ENCODE data around the gene PEBP1.

Gene PEBP1

DNA sequence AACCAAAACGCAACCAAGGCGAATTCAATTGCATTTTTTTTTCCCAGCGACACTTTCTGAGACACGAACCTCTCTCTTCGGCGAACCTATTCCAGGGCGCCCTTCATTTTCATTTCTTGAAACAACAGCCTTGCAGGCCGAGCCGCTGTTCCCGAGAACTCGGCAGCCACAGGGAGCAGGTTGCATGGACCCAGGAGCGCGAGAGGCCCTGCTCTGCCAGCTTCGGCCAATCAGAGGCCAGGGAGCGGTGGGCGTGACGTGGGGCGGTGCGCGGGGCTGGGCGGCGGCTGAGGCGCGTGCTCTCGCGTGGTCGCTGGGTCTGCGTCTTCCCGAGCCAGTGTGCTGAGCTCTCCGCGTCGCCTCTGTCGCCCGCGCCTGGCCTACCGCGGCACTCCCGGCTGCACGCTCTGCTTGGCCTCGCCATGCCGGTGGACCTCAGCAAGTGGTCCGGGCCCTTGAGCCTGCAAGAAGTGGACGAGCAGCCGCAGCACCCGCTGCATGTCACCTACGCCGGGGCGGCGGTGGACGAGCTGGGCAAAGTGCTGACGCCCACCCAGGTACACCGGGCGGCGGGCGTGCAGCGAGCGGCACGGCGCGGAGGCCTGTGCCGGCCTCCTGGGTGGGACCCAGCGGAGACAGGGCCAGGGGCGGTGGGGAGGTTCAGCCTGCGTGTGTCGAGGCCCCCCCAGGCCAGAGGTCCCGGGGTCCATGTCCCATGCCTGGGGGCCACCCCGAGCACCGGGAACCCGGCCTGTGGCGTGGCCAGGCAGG lies at the start of gene PEBP1:
Gene PEBP1, plus strand, starts transcription at position 337 of the 771 bp plus-strand sequence. Its CDS starts 86 bp downstream, at position 423.
- TF ChIP-seq POLR2A (IDR thresholded peaks at IDR 0.05; ENCODE audit: low read length), result peak; percentile 78
- TF ChIP-seq GATA1 (IDR thresholded peaks at IDR 0.05; ENCODE audit: low read depth, low read length), result no peak
- peak; percentile 92 for DNase-seq

GRCh38 chr12:118089782-118090181 lies 46.1 kb upstream of the PEBP1 start:
- no peak for TF ChIP-seq POLR2A (IDR thresholded peaks at IDR 0.05; ENCODE audit: low read length)
- no peak for TF ChIP-seq GATA1 (IDR thresholded peaks at IDR 0.05; ENCODE audit: low read depth, low read length)
- DNase-seq, result no peak

DNA sequence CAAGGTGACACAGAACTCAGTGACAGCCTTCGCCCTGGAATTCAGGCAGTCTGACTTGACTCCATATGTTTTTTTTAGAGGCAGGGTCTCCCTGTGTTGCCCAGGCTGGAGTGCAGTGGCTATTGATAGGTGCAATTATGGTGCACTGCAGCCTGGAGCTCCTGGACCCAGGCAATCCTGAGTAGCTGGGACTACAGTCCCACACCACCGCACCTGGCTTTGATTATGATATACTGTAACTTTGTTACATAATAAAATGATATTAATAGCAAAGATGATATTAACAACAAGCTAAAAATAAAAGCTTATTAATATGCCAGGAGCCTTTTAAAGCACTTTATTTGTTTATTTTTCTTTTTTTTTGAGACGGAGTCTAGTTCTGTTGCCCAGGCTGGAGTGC lies 41.9 kb upstream of the PEBP1 start:
- TF ChIP-seq GATA1 (IDR thresholded peaks at IDR 0.05; ENCODE audit: low read depth, low read length), result no peak
- DNase-seq, result no peak

DNA sequence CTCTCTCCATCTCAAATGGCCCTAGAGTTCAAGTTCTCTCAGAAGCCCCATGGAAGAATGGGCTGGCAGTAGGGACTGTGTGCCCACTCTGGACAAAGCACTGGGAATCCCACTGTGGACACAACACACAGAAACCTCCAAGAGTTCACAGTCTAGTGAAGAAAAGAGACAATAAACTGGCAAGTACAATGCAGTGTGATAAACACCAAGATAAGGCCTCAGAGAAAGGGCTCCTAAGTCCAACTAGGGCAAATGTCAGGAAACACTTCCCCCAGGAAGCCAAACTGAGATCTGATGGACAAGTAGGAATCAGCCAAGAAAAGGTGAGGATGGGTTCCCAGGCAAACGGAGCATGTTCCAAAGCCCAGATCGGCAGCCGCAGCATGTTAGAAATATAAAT lies 37.5 kb upstream of the PEBP1 start:
- DNase-seq, result no peak
- TF ChIP-seq GATA1 (IDR thresholded peaks at IDR 0.05; ENCODE audit: low read depth, low read length) (no peak), POLR2A (IDR thresholded peaks at IDR 0.05; ENCODE audit: low read length) (no peak)

- no peak for DNase-seq
- TF ChIP-seq GATA1 (IDR thresholded peaks at IDR 0.05; ENCODE audit: low read depth, low read length) (no peak), POLR2A (IDR thresholded peaks at IDR 0.05; ENCODE audit: low read length) (no peak)
Observed at GRCh38 chr12:118098911-118099671, 36.8 kb upstream of the PEBP1 start.

- DNase-seq, result no peak
- TF ChIP-seq GATA1 (IDR thresholded peaks at IDR 0.05; ENCODE audit: low read depth, low read length) (no peak), POLR2A (IDR thresholded peaks at IDR 0.05; ENCODE audit: low read length) (no peak)
Observed at GRCh38 chr12:118101051-118101450, 34.9 kb upstream of the PEBP1 start.

DNA sequence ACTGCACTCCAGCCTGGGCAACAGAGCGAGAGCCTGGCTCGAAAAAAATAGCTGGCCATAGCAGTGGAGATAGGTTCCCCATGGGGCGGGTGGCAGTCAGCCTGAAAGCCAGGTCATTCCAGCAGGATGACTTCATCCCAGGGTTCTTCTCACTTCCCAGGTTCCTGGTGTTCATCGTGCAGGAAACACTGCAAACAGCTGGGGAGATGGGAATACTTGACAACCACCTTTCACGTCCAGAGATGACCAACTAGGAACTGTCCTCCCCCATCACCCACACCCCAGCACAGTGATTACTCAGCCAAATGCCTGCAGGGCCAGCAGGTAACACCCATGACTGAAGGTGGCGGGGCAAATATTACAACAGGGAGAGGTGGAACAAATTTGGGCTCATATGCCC lies 33.9 kb upstream of the PEBP1 start:
- TF ChIP-seq GATA1 (IDR thresholded peaks at IDR 0.05; ENCODE audit: low read depth, low read length) (no peak), POLR2A (IDR thresholded peaks at IDR 0.05; ENCODE audit: low read length) (no peak)
- no peak for DNase-seq

DNA sequence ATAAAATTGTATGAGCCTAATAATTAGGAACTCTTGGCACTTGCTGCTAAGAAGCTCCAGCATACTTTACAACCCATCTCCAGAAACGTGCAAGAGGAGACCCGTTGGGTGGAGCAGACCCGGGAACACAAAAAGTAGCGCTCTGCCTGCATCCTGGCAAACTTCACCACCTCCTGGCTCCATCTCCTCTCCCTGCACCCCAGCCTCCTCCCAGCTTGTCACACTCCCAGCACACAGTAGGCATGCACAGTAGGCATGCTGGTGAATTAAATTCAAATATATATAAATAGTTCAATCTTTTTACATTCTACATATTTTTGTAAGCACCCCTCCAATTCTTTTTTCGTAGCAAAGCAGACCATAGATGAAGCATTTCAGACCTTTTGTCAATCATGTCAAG lies 33.3 kb upstream of the PEBP1 start:
- no peak for DNase-seq
- TF ChIP-seq GATA1 (IDR thresholded peaks at IDR 0.05; ENCODE audit: low read depth, low read length), result no peak
- TF ChIP-seq POLR2A (IDR thresholded peaks at IDR 0.05; ENCODE audit: low read length), result no peak

- DNase-seq, result no peak
Observed at GRCh38 chr12:118103201-118103600, 32.7 kb upstream of the PEBP1 start.

DNA sequence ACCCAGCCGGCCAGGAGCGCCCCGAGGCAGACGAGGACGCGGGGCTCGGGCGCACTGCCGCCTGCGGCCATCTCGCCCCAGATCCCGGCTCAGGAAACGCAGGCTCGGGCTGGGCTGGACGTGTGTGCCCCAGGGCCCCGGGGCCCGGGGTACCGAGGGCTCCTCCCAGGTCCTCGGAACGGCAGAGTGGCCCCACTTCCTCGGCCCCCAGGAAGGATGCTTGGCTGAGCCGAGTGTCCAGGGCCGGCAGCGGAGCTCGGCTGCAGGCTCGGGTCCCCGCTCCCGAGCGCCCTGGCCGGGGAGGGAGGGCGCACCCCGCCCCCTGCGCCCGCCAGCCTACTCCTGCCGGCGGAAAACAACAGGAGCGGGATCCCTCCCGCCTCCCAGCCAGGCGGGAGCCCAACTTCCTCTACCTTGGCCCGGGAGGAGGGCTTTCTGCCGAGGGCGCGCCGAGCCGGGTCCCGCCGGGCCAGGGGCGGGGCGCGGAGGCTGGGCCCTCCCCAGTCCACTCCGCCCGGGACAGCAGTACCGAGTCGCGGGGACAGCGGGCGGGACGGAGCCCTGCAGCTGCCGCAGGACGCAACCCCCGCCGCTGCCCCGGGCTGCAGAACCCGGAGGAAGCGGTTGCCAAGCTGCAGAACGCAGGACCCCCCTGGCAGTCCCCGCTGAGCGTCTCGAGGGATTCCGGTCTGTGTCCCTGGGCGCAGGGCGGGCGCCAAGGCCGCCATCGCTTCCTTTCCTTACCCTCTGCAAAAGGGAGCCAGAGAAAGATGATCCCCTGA lies 32.1 kb upstream of the PEBP1 start, which contains the start of gene VSIG10:
Gene VSIG10, minus strand, starts transcription at position 411 of the 782 bp plus-strand sequence. Its CDS starts 340 bp downstream, at position 71.
- TF ChIP-seq GATA1 (IDR thresholded peaks at IDR 0.05; ENCODE audit: low read depth, low read length) (no peak), POLR2A (IDR thresholded peaks at IDR 0.05; ENCODE audit: low read length) (no peak)
- peak; percentile 26 to 28 for DNase-seq

More at GRCh38 chr12:118103201-118103600, 32.7 kb upstream of the PEBP1 start:
- TF ChIP-seq POLR2A (IDR thresholded peaks at IDR 0.05; ENCODE audit: low read length), result no peak
- no peak for TF ChIP-seq GATA1 (IDR thresholded peaks at IDR 0.05; ENCODE audit: low read depth, low read length)

DNA sequence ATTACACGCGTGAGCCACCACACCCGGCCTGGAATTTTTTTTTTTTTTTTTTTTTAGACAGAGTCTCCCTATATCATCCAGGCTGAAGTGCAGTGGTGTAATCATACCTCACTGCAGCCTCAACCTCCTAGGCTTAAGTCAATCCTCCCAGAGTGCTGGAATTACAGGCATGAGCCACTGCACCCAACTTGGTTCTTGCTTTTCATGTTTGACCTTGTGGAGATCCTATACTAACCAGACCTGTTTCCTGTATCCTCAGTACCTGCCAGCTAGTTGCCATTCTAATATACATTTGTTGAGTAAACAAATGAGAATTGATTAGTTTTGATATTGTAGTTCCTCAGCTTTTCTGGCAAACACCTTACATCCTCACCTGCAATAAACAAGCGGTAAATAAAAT lies 28.9 kb upstream of the PEBP1 start:
- TF ChIP-seq POLR2A (IDR thresholded peaks at IDR 0.05; ENCODE audit: low read length) (no peak), GATA1 (IDR thresholded peaks at IDR 0.05; ENCODE audit: low read depth, low read length) (no peak)
- DNase-seq, result no peak

DNA sequence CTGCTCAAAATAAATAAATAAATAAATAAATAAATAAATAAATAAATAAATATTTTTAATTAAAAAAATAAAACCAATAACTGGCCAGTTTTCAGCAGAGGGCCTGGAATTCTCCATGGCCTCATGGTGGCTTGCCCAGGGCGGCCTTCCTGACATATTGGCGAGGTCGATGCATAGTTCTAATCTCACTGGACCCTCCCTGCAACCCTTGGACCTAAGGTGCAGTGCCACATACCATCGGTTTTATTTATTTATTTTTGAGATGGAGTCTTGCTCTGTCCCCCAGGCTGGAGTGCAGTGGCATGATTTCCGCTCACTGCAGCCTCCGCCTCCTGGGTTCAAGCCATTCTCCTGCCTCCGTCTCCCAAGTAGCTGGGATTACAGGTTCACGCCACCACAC lies 28.2 kb upstream of the PEBP1 start:
- TF ChIP-seq POLR2A (IDR thresholded peaks at IDR 0.05; ENCODE audit: low read length) (no peak), GATA1 (IDR thresholded peaks at IDR 0.05; ENCODE audit: low read depth, low read length) (no peak)
- DNase-seq, result no peak

GRCh38 chr12:118109088-118109487 lies 26.8 kb upstream of the PEBP1 start:
- DNase-seq, result no peak
- no peak for TF ChIP-seq POLR2A (IDR thresholded peaks at IDR 0.05; ENCODE audit: low read length)
- no peak for TF ChIP-seq GATA1 (IDR thresholded peaks at IDR 0.05; ENCODE audit: low read depth, low read length)

DNA sequence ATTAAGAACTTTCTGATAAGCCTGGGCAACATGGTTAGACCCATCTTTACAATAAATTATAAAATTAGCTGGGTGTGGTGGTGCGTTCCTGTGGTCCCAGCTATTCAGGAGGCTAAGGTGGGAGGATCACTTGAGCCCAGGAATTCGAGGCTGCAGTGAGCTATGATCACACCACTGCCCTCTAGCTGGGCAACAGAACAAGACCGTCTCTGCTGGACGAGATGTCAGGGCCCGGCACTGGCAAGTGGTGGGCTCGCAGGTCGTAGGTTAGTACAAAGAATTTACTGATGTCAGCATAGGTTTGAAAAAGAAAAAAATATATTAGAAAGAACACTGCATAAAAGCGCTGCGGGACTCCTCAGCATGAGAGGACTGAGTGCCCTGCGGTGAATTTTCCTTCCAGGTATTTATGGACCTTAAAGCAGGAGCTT lies 16.5 kb upstream of the PEBP1 start:
- TF ChIP-seq GATA1 (IDR thresholded peaks at IDR 0.05; ENCODE audit: low read depth, low read length) (no peak), POLR2A (IDR thresholded peaks at IDR 0.05; ENCODE audit: low read length) (no peak)
- no peak for DNase-seq
